WTC11 (cell line): ENCODE results near the gene RCN1. TPM values are rescaled to one million over a fixed set of nuclear protein-coding genes. Genes with fewer than 3 reads are reported as not detected.

Source experiments
- ATAC-seq: fragments of 200-7000 bp; cut with Tn5 transposase; 2 replicates; pipeline ENCODE4 v1.10.0; 2021; ENCODE audit warnings: mild to moderate bottlenecking, moderate library complexity
- CTCF ChIA-PET: fragments of 300-600 bp; sonication (Branson Sonifier 250); formaldehyde crosslinking; loops from one replicate; lab custom pipeline; 2021; ENCODE audit warnings: antibody characterized with exemption; lab: Charles Lee
- POLR2A ChIA-PET: fragments of 350-600 bp; sonication (Branson Sonifier 250); formaldehyde crosslinking; loops from one replicate; lab custom pipeline; 2021; ENCODE audit warnings: antibody characterized with exemption; lab: Charles Lee
- DNase-seq: peaks from one replicate; pipeline ENCODE4 v3.0.0; 2021; ENCODE audit warnings: low spot score
- H3K27ac Mint-ChIP-seq: 2 replicates; pipeline ENCODE4 v1.8.0; 2021; ENCODE audit warnings: mixed read lengths
- H3K27me3 Mint-ChIP-seq: 2 replicates; pipeline ENCODE4 v1.8.0; 2021; ENCODE audit warnings: low read depth, mild to moderate bottlenecking, moderate library complexity, mixed read lengths
- H3K36me3 Mint-ChIP-seq: 2 replicates; pipeline ENCODE4 v1.8.0; 2021; ENCODE audit warnings: mixed read lengths
- H3K4me1 Mint-ChIP-seq: 2 replicates; pipeline ENCODE4 v1.8.0; 2022; ENCODE audit warnings: mixed read lengths
- H3K4me3 Mint-ChIP-seq: 2 replicates; pipeline ENCODE4 v1.8.0; 2021; ENCODE audit warnings: mild to moderate bottlenecking, moderate library complexity, mixed read lengths
- H3K9me3 Mint-ChIP-seq: 2 replicates; pipeline ENCODE4 v1.8.0; 2021; ENCODE audit warnings: mixed read lengths
- ARID4B ChIP-seq: sonication (generic); formaldehyde crosslinking; IDR thresholded peaks from 2 replicates; pipeline ENCODE4 v1.8.0; 2023; ENCODE audit warnings: missing genetic modification reagents, mild to moderate bottlenecking, borderline replicate concordance
- ATF1 ChIP-seq: sonication (generic); formaldehyde crosslinking; IDR thresholded peaks from 2 replicates; pipeline ENCODE4 v1.8.1; 2023; ENCODE audit warnings: mild to moderate bottlenecking, moderate library complexity, missing genetic modification reagents
- ATF3 ChIP-seq: sonication (generic); formaldehyde crosslinking; conservative IDR thresholded peaks from 2 replicates; pipeline ENCODE4 v1.8.1; 2022; ENCODE audit warnings: mild to moderate bottlenecking, missing genetic modification reagents
- CREM ChIP-seq: sonication (generic); formaldehyde crosslinking; IDR thresholded peaks from 2 replicates; pipeline ENCODE4 v1.8.1; 2022; ENCODE audit warnings: mild to moderate bottlenecking, missing genetic modification reagents, moderate library complexity
- ETV6 ChIP-seq: sonication (generic); formaldehyde crosslinking; IDR thresholded peaks from 2 replicates; pipeline ENCODE4 v1.8.1; 2022; ENCODE audit warnings: mild to moderate bottlenecking, missing genetic modification reagents
- FOXP4 ChIP-seq: sonication (generic); formaldehyde crosslinking; IDR thresholded peaks from 2 replicates; pipeline ENCODE4 v1.8.0; 2022; ENCODE audit warnings: mild to moderate bottlenecking, missing genetic modification reagents
- GRHL2 ChIP-seq: fragments of 250-450 bp; sonication (Bioruptor Pico); IDR thresholded peaks from 2 replicates; pipeline ENCODE4 v1.8.0; 2022; ENCODE audit warnings: mild to moderate bottlenecking, moderate library complexity; ENCODE audit not compliant: insufficient replicate concordance, severe bottlenecking
- HMGA2 ChIP-seq: fragments of 250-450 bp; sonication (Bioruptor Pico); IDR thresholded peaks from 2 replicates; pipeline ENCODE4 v1.4.0; 2021; ENCODE audit warnings: mild to moderate bottlenecking, moderate library complexity
- JUN ChIP-seq: sonication (generic); formaldehyde crosslinking; IDR thresholded peaks from 2 replicates; pipeline ENCODE4 v1.8.0; 2023; ENCODE audit warnings: mild to moderate bottlenecking, missing genetic modification reagents
- MAX ChIP-seq: sonication (generic); formaldehyde crosslinking; IDR thresholded peaks from 2 replicates; pipeline ENCODE4 v1.8.0; 2022; ENCODE audit warnings: mild to moderate bottlenecking, missing genetic modification reagents
- MXD4 ChIP-seq: fragments of 250-450 bp; sonication (Bioruptor Pico); IDR thresholded peaks from 2 replicates; pipeline ENCODE4 v1.8.0; 2021; ENCODE audit warnings: mild to moderate bottlenecking, moderate library complexity, borderline replicate concordance
- NFYB ChIP-seq: sonication (generic); formaldehyde crosslinking; conservative IDR thresholded peaks from 2 replicates; pipeline ENCODE4 v1.8.0; 2022; ENCODE audit warnings: low read depth, missing genetic modification reagents
- PRDM15 ChIP-seq: sonication (generic); formaldehyde crosslinking; IDR thresholded peaks from 2 replicates; pipeline ENCODE4 v1.8.0; 2022; ENCODE audit warnings: missing genetic modification reagents
- PREB ChIP-seq: sonication (generic); formaldehyde crosslinking; IDR thresholded peaks from 2 replicates; pipeline ENCODE4 v1.8.1; 2022; ENCODE audit warnings: mild to moderate bottlenecking, missing genetic modification reagents, moderate library complexity, borderline replicate concordance
- SOX15 ChIP-seq: fragments of 250-450 bp; sonication (Bioruptor Pico); IDR thresholded peaks from 2 replicates; pipeline ENCODE4 v1.9.0; 2021; ENCODE audit warnings: mild to moderate bottlenecking
- ZBTB21 ChIP-seq: sonication (generic); formaldehyde crosslinking; IDR thresholded peaks from 2 replicates; pipeline ENCODE4 v1.8.1; 2023; ENCODE audit warnings: mild to moderate bottlenecking, missing genetic modification reagents, borderline replicate concordance
- ZBTB43 ChIP-seq: sonication (generic); formaldehyde crosslinking; IDR thresholded peaks from 2 replicates; pipeline ENCODE4 v1.8.1; 2023; ENCODE audit warnings: mild to moderate bottlenecking, missing genetic modification reagents
- ZMAT4 ChIP-seq: fragments of 250-450 bp; sonication (Bioruptor Pico); IDR thresholded peaks from 2 replicates; pipeline ENCODE4 v1.9.0; 2021; ENCODE audit warnings: mild to moderate bottlenecking
- ZNF121 ChIP-seq: sonication (generic); formaldehyde crosslinking; IDR thresholded peaks from 2 replicates; pipeline ENCODE4 v1.8.0; 2023; ENCODE audit warnings: missing genetic modification reagents
- ZNF232 ChIP-seq: sonication (generic); formaldehyde crosslinking; IDR thresholded peaks from 2 replicates; pipeline ENCODE4 v1.8.0; 2022; ENCODE audit warnings: mild to moderate bottlenecking, missing genetic modification reagents
- ZNF396 ChIP-seq: fragments of 250-450 bp; sonication (Bioruptor Pico); IDR thresholded peaks from 2 replicates; pipeline ENCODE4 v1.8.0; 2021; ENCODE audit warnings: mild to moderate bottlenecking, moderate library complexity, borderline replicate concordance
- ZNF671 ChIP-seq: fragments of 250-450 bp; sonication (Bioruptor Pico); IDR thresholded peaks from 2 replicates; pipeline ENCODE4 v1.8.0; 2021; ENCODE audit warnings: mild to moderate bottlenecking
- total RNA-seq: library from RNA; stranded (reverse); gene quantifications from 3 replicates; pipeline ENCODE4 v1.2.3, GENCODE V29; 2021

The RCN1 gene
- total RNA-seq, 1 experiment from 2014 or later, result 96.2 TPM

- TF ChIP-seq GRHL2, result no peak
- no peak for TF ChIP-seq ATF3 (CRISPR knock-in tag)
- no peak for TF ChIP-seq ZNF121 (CRISPR knock-in tag)
- TF ChIP-seq ZBTB21 (CRISPR knock-in tag), result no peak
Measured at GRCh38 chr11:32110795-32111194, 19.9 kb downstream of the RCN1 start (continued).

GRCh38 chr11:32113200-32113919 lies 22.5 kb downstream of the RCN1 start:
- TF ChIP-seq ETV6 (CRISPR knock-in tag) (no peak), ZBTB43 (CRISPR knock-in tag) (no peak), PREB (CRISPR knock-in tag) (no peak), ATF1 (CRISPR knock-in tag) (no peak), SOX15 (CRISPR knock-in tag) (no peak), ZNF232 (no peak), ZNF396 (CRISPR knock-in tag) (no peak), HMGA2 (CRISPR knock-in tag) (no peak), ARID4B (CRISPR knock-in tag) (no peak), CREM (CRISPR knock-in tag) (no peak), ZMAT4 (CRISPR knock-in tag) (no peak), ATF3 (CRISPR knock-in tag) (no peak), NFYB (CRISPR knock-in tag) (no peak), ZNF671 (CRISPR knock-in tag) (no peak), PRDM15 (CRISPR knock-in tag) (no peak), MXD4 (CRISPR knock-in tag) (no peak), FOXP4 (CRISPR knock-in tag) (no peak), JUN (no peak), GRHL2 (no peak), MAX (no peak)
- H3K9me3 Mint-ChIP-seq, result no peaks in the 10 kb centered on the region
- H3K36me3 Mint-ChIP-seq, result no peaks in the 10 kb centered on the region
- no peak for DNase-seq
- peak; percentile 73 for ATAC-seq
- CTCF ChIA-PET, result no interaction called here
- H3K4me1 Mint-ChIP-seq, result peaks cover 13% of the 10 kb centered on the region
- no peak overlapping the region for H3K27ac Mint-ChIP-seq
- H3K4me3 Mint-ChIP-seq, result no peak overlapping the region
- no peaks in the 10 kb centered on the region for H3K27me3 Mint-ChIP-seq
- POLR2A ChIA-PET, result no interaction called here
